GM12878 (cell line): ENCODE data around the gene HMOX2. TPM values are rescaled to one million over a fixed set of nuclear protein-coding genes. Genes with fewer than 3 reads are reported as not detected.

ENCODE experiments used
- ATAC-seq: fragments of 200-7000 bp; cut with Tn5 transposase; 3 replicates; pipeline ENCODE4 v1.9.1; 2020; ENCODE audit warnings: mild to moderate bottlenecking, moderate library complexity
- BruUV-seq: library from RNA; stranded (reverse); fragments of 400-500 nt; replicated peaks from 2 replicates; lab custom pipeline; 2021; lab: Mats Ljungman, UMichigan
- CTCF ChIA-PET: fragments of 300-600 bp; sonication (Branson Sonifier 250); formaldehyde crosslinking; extraction: SDS; loops from one replicate; lab custom pipeline; 2021; ENCODE audit warnings: inconsistent platforms; lab: Yijun Ruan, JAX
- POLR2A ChIA-PET: fragments of 350-600 bp; formaldehyde crosslinking; extraction: SDS; loops from one replicate; lab custom pipeline; 2021; ENCODE audit warnings: inconsistent platforms; lab: Charles Lee
- RAD21 ChIA-PET: fragments of 300-600 bp; sonication (Branson Sonifier 250); formaldehyde crosslinking; loops from one replicate; lab custom pipeline; 2023; ENCODE audit warnings: antibody characterized with exemption; ENCODE audit not compliant: unreplicated experiment; lab: Charles Lee
- SMC1A ChIA-PET: fragments of 300-600 bp; sonication (Branson Sonifier 250); formaldehyde crosslinking; loops from one replicate; lab custom pipeline; 2023; ENCODE audit not compliant: unreplicated experiment, uncharacterized antibody; lab: Charles Lee
- DNase-seq: peaks from one replicate; pipeline ENCODE4 v3.0.0-alpha.2; 2011; ENCODE audit warnings: low read depth, low spot score
- FAIRE-seq: peaks from 3 replicates; lab custom pipeline; 2011; peaks lifted over from hg19 to GRCh38; lab: Jason Lieb, UNC
- H2AFZ ChIP-seq: 2 replicates; pipeline ENCODE4 v1.6.0; 2011; ENCODE audit warnings: low read depth, low read length, control low read depth; ENCODE audit not compliant: control insufficient read depth
- H3K27ac ChIP-seq: 2 replicates; pipeline ENCODE4 v1.5.1; 2011; ENCODE audit warnings: control low read depth; ENCODE audit not compliant: control insufficient read depth, insufficient read depth
- H3K27me3 ChIP-seq, 2 experiments: replicated peaks in 1 of 2; 2 replicates each; pipeline versions ENCODE4 v1.6.0 to v1.6.1; 2011; ENCODE audit warnings: low read length in 1 of 2; ENCODE audit not compliant: control insufficient read depth in 2 of 2, insufficient read depth in 2 of 2
- H3K36me3 ChIP-seq, 2 experiments: 2 replicates each; pipeline ENCODE4 v1.5.1; 2011; ENCODE audit warnings: low read length in 1 of 2; ENCODE audit not compliant: control insufficient read depth in 2 of 2, insufficient read depth in 2 of 2
- H3K4me1 ChIP-seq: 2 replicates; pipeline ENCODE4 v1.6.1; 2011; ENCODE audit warnings: mild to moderate bottlenecking, low read length, moderate library complexity, mixed read lengths; ENCODE audit not compliant: control insufficient read depth, insufficient read depth
- H3K4me2 ChIP-seq: 2 replicates; pipeline ENCODE4 v1.6.0; 2011; ENCODE audit warnings: control low read depth; ENCODE audit not compliant: control insufficient read depth, insufficient read depth
- H3K4me3 ChIP-seq: fragments of 200-600 bp; sonication (generic); 2 replicates; pipeline ENCODE4 v1.5.1; 2016
- H3K79me2 ChIP-seq: 2 replicates; pipeline ENCODE4 v1.6.0; 2011; ENCODE audit warnings: low read length; ENCODE audit not compliant: control insufficient read depth, insufficient read depth
- H3K9ac ChIP-seq: 2 replicates; pipeline ENCODE4 v1.8.0; 2011; ENCODE audit warnings: low read length, control low read depth, mixed read lengths; ENCODE audit not compliant: control insufficient read depth, insufficient read depth
- H3K9me3 ChIP-seq: replicated peaks from 3 replicates; pipeline ENCODE4 v1.5.1; 2011; ENCODE audit warnings: mild to moderate bottlenecking, low read length; ENCODE audit not compliant: control insufficient read depth, insufficient read depth
- H4K20me1 ChIP-seq: 2 replicates; pipeline ENCODE4 v1.6.0; 2011; ENCODE audit not compliant: control insufficient read depth, insufficient read depth
- ATF2 ChIP-seq: IDR thresholded peaks from 2 replicates; pipeline ENCODE4 v1.6.1; 2012; ENCODE audit warnings: low read length, inconsistent platforms
- FOXM1 ChIP-seq: IDR thresholded peaks from 2 replicates; pipeline ENCODE4 v1.6.1; 2012; ENCODE audit warnings: low read depth, mild to moderate bottlenecking, inconsistent platforms, low read length, moderate library complexity
- HDAC6 ChIP-seq: fragments of 200-600 bp; sonication (generic); IDR thresholded peaks from one replicate; pipeline ENCODE4 v1.8.0; 2017; ENCODE audit warnings: antibody characterized with exemption; ENCODE audit not compliant: unreplicated experiment
- MEF2B ChIP-seq: fragments of 450-650 bp; IDR thresholded peaks from 2 replicates; pipeline ENCODE4 v1.6.1; 2018; ENCODE audit warnings: mild to moderate bottlenecking, moderate library complexity; ENCODE audit not compliant: partially characterized antibody, poor library complexity, severe bottlenecking
- MTA3 ChIP-seq: IDR thresholded peaks from 2 replicates; pipeline ENCODE4 v1.6.1; 2012; ENCODE audit warnings: low read length, inconsistent platforms, borderline replicate concordance
- NR2C2 ChIP-seq: IDR thresholded peaks from 2 replicates; pipeline ENCODE4 v1.6.1; 2011; ENCODE audit warnings: borderline replicate concordance, low read depth; ENCODE audit not compliant: control insufficient read depth, insufficient read length
- SIX5 ChIP-seq: IDR thresholded peaks from 2 replicates; pipeline ENCODE4 v1.6.1; 2011; ENCODE audit warnings: mild to moderate bottlenecking, low read depth, low read length, moderate library complexity; ENCODE audit not compliant: severe bottlenecking
- SUZ12 ChIP-seq: fragments of 200-600 bp; sonication (generic); IDR thresholded peaks from one replicate; pipeline ENCODE4 v1.6.1; 2018; ENCODE audit warnings: antibody characterized with exemption, mild to moderate bottlenecking; ENCODE audit not compliant: unreplicated experiment
- USF1 ChIP-seq: IDR thresholded peaks from 2 replicates; pipeline ENCODE4 v1.6.1; 2011; ENCODE audit warnings: borderline replicate concordance, low read depth, mild to moderate bottlenecking, moderate library complexity, mixed read lengths, low read length; ENCODE audit not compliant: insufficient read depth; ENCODE audit errors: extremely low read length
- ZZZ3 ChIP-seq: IDR thresholded peaks from 2 replicates; pipeline ENCODE4 v1.6.1; 2011; ENCODE audit warnings: low read depth; ENCODE audit not compliant: control insufficient read depth, insufficient read length
- WGBS: methylation state at CpG from one replicate; pipeline ENCODE4 v1.1.6; 2016; ENCODE audit warnings: low lambda C conversion rate; ENCODE audit not compliant: insufficient replicate concordance, insufficient coverage; ENCODE audit errors: missing lambda C conversion rate; 5-methylcytosine and 5-hydroxymethylcytosine counted together
- in situ Hi-C: fragments of 300-500 bp; cut with MboI; formaldehyde crosslinking; loops from 9 replicates; pipeline ENCODE4 v1.14.3; 2018; ENCODE audit warnings: mixed read lengths
- intact Hi-C: fragments of 100-400 bp; cut with micrococcal nuclease; formaldehyde crosslinking; loops from one replicate; pipeline ENCODE4 v1.14.2; 2022; ENCODE audit not compliant: unreplicated experiment
- polyA plus RNA-seq, 11 experiments: library from polyadenylated mRNA; depleted of rRNA in 4 of 11; unstranded in 6 of 11; stranded (reverse) in 5 of 11; fragments of >200 nt; fragmentation: Nextera tagmentation in 4 of 11; fragmentation: Illumina TruSeq in 1 of 11; extraction: Ambion mirVana in 4 of 11; extraction: Trizol in 1 of 11; gene quantifications; 1 replicate in 1 of 11; 2 replicates in 10 of 11; pipeline versions ENCODE4 v1.2.1 to v1.2.3, GENCODE V29; 2011 to 2016; ENCODE audit warnings: inconsistent platforms in 2 of 11, missing spikeins in 2 of 11, low read depth in 1 of 11
- total RNA-seq, 4 experiments: library from RNA; depleted of rRNA in 3 of 4; stranded (reverse); fragments of >200 nt in 3 of 4; fragmentation: Illumina TruSeq in 1 of 4; extraction: Trizol in 1 of 4; gene quantifications; 2 replicates each; pipeline versions ENCODE4 v1.2.1 to v1.2.3, GENCODE V29; 2013 to 2021

Gene HMOX2
- total and polyA plus RNA-seq, 10 of the 15 experiments (the other 5 are each of a cell fraction or from before 2014, with no cell fraction given), result 26.4 to 111 (median 57.8) TPM

- Histone ChIP-seq H3K79me2 (no peaks in the 10 kb centered on the region; the same call in 1 of the 2 replicates), H3K9ac (no peak overlapping the region), H3K9me3 (no peaks in the 10 kb centered on the region), H3K4me2 (no peak overlapping the region), H3K36me3 (peaks cover 6 to 35% of the 10 kb centered on the region in 2 experiments), H3K27ac (no peak overlapping the region), H2AFZ (no peak overlapping the region), H3K27me3 (no peaks in the 10 kb centered on the region), H3K4me3 (no peak overlapping the region), H4K20me1 (no peaks in the 10 kb centered on the region; the same call in 1 of the 2 replicates), H3K4me1 (no peaks in the 10 kb centered on the region)
- TF ChIP-seq FOXM1, result no peak
- TF ChIP-seq ATF2, result no peak
- no peak for TF ChIP-seq USF1
- TF ChIP-seq ZZZ3, result no peak
- no peak for TF ChIP-seq SUZ12
- no peak for TF ChIP-seq HDAC6
- no peak for TF ChIP-seq MTA3
- no peak for TF ChIP-seq SIX5
- no peak for TF ChIP-seq MEF2B
- no peak for TF ChIP-seq NR2C2
- WGBS, result 97% methylated on average over 3 of the region's 3 CpGs
- ATAC-seq, result no peak
- ChIA-PET SMC1A (interaction anchor here (0.6 kb wide), 1 partner anchor 270 kb away, joined by 3 read pairs; no protein-coding TSS in a partner anchor), POLR2A (no interaction called here), RAD21 (no interaction called here), CTCF (interaction anchor here (0.6 to 0.9 kb wide), 2 partner anchors 24 to 53 kb away, joined by 3 read pairs; no protein-coding TSS in a partner anchor)
- no peak for DNase-seq
- intact Hi-C loops, result no loop called here
- in situ Hi-C loops, result no loop called here
- no peak for FAIRE-seq
- no TSS peak for BruUV-seq
These were observed 38.8 kb upstream of the HMOX2 start for GRCh38 chr16:4437366-4437765.
